GM13977 (cell line): ENCODE data around the gene NDUFB7.
"Not testable (repeated sequence)": the region's sequence is repeated elsewhere in the genome, so short reads cannot be mapped to it uniquely, and the experiment has no call there.

ENCODE experiments used
- DNase-seq: peaks from one replicate; pipeline ENCODE4 v3.0.0; 2012; ENCODE audit warnings: low spot score
- CTCF ChIP-seq: IDR thresholded peaks from 2 replicates; pipeline ENCODE4 v1.5.1; 2012; ENCODE audit warnings: mild to moderate bottlenecking, control low read depth; ENCODE audit not compliant: insufficient read depth; ENCODE audit errors: extremely low read depth, missing control alignments
- in situ Hi-C: fragments of 300-500 bp; cut with MboI; formaldehyde crosslinking; loops from one replicate; pipeline ENCODE4 v1.12.0; 2022; ENCODE audit warnings: low sequenced_read_pairs, low pct_unique_long_range_greater_than_20kb, mixed read lengths, inconsistent platforms; ENCODE audit not compliant: unreplicated experiment

The NDUFB7 gene

GRCh38 chr19:14544047-14544446 is 27.8 kb downstream of the NDUFB7 start:
- DNase-seq, result peak; percentile 22

GRCh38 chr19:14542711-14543328 is 29.0 kb downstream of the NDUFB7 start:
- no peak for DNase-seq
- TF ChIP-seq CTCF, result no peak
- in situ Hi-C loops, result no loop called here

More at GRCh38 chr19:14544047-14544446, 27.8 kb downstream of the NDUFB7 start:
- in situ Hi-C loops, result no loop called here
- no peak for TF ChIP-seq CTCF

GRCh38 chr19:14541979-14542378 is 29.9 kb downstream of the NDUFB7 start:
- DNase-seq, in situ Hi-C loops: not testable (repeated sequence)

- in situ Hi-C loops, result no loop called here
- DNase-seq, result no peak
- TF ChIP-seq CTCF, result no peak
These were observed 30.9 kb downstream of the NDUFB7 start for GRCh38 chr19:14540741-14541525.

- DNase-seq, result peak; percentile 51
These were observed 34.8 kb downstream of the NDUFB7 start for GRCh38 chr19:14536926-14537692.

GRCh38 chr19:14533450-14533849 is 38.4 kb downstream of the NDUFB7 start:
- in situ Hi-C loops, result no loop called here
- no peak for DNase-seq
- TF ChIP-seq CTCF, result no peak

More at GRCh38 chr19:14536926-14537692, 34.8 kb downstream of the NDUFB7 start:
- no peak for TF ChIP-seq CTCF
- in situ Hi-C loops, result no loop called here
